GM06990 (cell line): ENCODE data around the gene TMEM72.

Experiments used
- DNase-seq: peaks from one replicate; pipeline ENCODE4 v3.0.0-alpha.2; 2011; ENCODE audit not compliant: insufficient read length; ENCODE audit errors: extremely low read depth
- H3K27me3 ChIP-seq: replicated peaks from 2 replicates; pipeline ENCODE4 v1.6.0; 2011; ENCODE audit warnings: low read length; ENCODE audit not compliant: control insufficient read depth, insufficient read depth
- H3K36me3 ChIP-seq: 2 replicates; pipeline ENCODE4 v1.5.1; 2011; ENCODE audit warnings: low read length; ENCODE audit not compliant: control insufficient read depth, insufficient read depth
- H3K4me3 ChIP-seq: replicated peaks from 2 replicates; pipeline ENCODE4 v1.5.1; 2011; ENCODE audit warnings: low read depth, mild to moderate bottlenecking, control low read depth, low read length
- CTCF ChIP-seq: IDR thresholded peaks from 2 replicates; pipeline ENCODE4 v1.5.1; 2011; ENCODE audit warnings: low read length, control low read depth, mild to moderate bottlenecking, inconsistent platforms; ENCODE audit not compliant: insufficient read depth, poor library complexity, severe bottlenecking

TMEM72 gene

GRCh38 chr10:44928462-44928861, 17.3 kb downstream of the TMEM72 start:
- no peaks in the 10 kb centered on the region for H3K36me3 ChIP-seq
- no peaks in the 10 kb centered on the region; the same call in 1 of the 2 replicates for H3K27me3 ChIP-seq
- H3K4me3 ChIP-seq: no peak overlapping the region
- DNase-seq: no peak
- TF ChIP-seq CTCF: no peak

GRCh38 chr10:44929356-44930255, 18.5 kb downstream of the TMEM72 start:
- Histone ChIP-seq H3K27me3 (no peaks in the 10 kb centered on the region; the same call in 1 of the 2 replicates), H3K4me3 (no peak overlapping the region), H3K36me3 (no peaks in the 10 kb centered on the region)
- no peak for DNase-seq
- no peak for TF ChIP-seq CTCF

- Histone ChIP-seq H3K36me3 (no peaks in the 10 kb centered on the region), H3K27me3 (no peaks in the 10 kb centered on the region; the same call in 1 of the 2 replicates), H3K4me3 (no peak overlapping the region)
- no peak for DNase-seq
- TF ChIP-seq CTCF: no peak
These were observed 19.9 kb downstream of the TMEM72 start for GRCh38 chr10:44930904-44931620.

GRCh38 chr10:44931621-44932516, 20.7 kb downstream of the TMEM72 start:
- H3K36me3 ChIP-seq: no peaks in the 10 kb centered on the region
- no peak for DNase-seq
- no peaks in the 10 kb centered on the region; the same call in 1 of the 2 replicates for H3K27me3 ChIP-seq
- TF ChIP-seq CTCF: no peak
- no peak overlapping the region for H3K4me3 ChIP-seq
